D721Med (cell line): ENCODE measurements around the gene SMPD3.

Source experiments
- DNase-seq: peaks from one replicate; pipeline ENCODE4 v3.0.0; 2011; ENCODE audit warnings: low spot score; ENCODE audit not compliant: insufficient read length
- FAIRE-seq: peaks from 2 replicates; lab custom pipeline; 2011; peaks lifted over from hg19 to GRCh38; lab: Jason Lieb, UNC
- CTCF ChIP-seq: IDR thresholded peaks from 2 replicates; pipeline ENCODE4 v1.5.1; 2012; ENCODE audit warnings: mild to moderate bottlenecking, control low read depth; ENCODE audit not compliant: insufficient read depth; ENCODE audit errors: missing control alignments

The SMPD3 gene

GRCh38 chr16:68491576-68491950 is 43.3 kb upstream of the SMPD3 start:
- no peak for FAIRE-seq
- DNase-seq, result no peak
- no peak for TF ChIP-seq CTCF

GRCh38 chr16:68490829-68491575 is 42.7 kb upstream of the SMPD3 start:
- FAIRE-seq, result no peak
- DNase-seq, result no peak
- TF ChIP-seq CTCF, result no peak

- FAIRE-seq (no peak), DNase-seq (no peak)
- TF ChIP-seq CTCF, result no peak
Observed at GRCh38 chr16:68490358-68490757, 42.0 kb upstream of the SMPD3 start.

- no peak for TF ChIP-seq CTCF
- DNase-seq (no peak), FAIRE-seq (no peak)
Observed at GRCh38 chr16:68488554-68488953, 40.2 kb upstream of the SMPD3 start.

- FAIRE-seq, result no peak
- TF ChIP-seq CTCF, result no peak
- DNase-seq, result no peak
Observed at GRCh38 chr16:68487669-68488068, 39.4 kb upstream of the SMPD3 start.

- no peak for FAIRE-seq
- no peak for DNase-seq
- TF ChIP-seq CTCF, result no peak
Observed at GRCh38 chr16:68487203-68487514, 38.9 kb upstream of the SMPD3 start.

GRCh38 chr16:68486502-68487202 is 38.3 kb upstream of the SMPD3 start:
- DNase-seq, result no peak
- no peak for TF ChIP-seq CTCF
- no peak for FAIRE-seq
